MG63 (cell line): ENCODE measurements around the gene KLHL5. TPM values are rescaled to one million over a fixed set of nuclear protein-coding genes. Genes with fewer than 3 reads are reported as not detected.

ENCODE experiments used
- DNase-seq: peaks from one replicate; pipeline ENCODE4 v3.0.0-alpha.2; 2020
- H3K27me3 ChIP-seq: fragments of 250-450 bp; sonication (Bioruptor Pico); 2 replicates; pipeline ENCODE4 v1.5.1; 2020; ENCODE audit warnings: mild to moderate bottlenecking, moderate library complexity
- H3K36me3 ChIP-seq: fragments of 250-450 bp; sonication (Bioruptor Pico); 2 replicates; pipeline ENCODE4 v1.5.1; 2020; ENCODE audit warnings: mild to moderate bottlenecking, moderate library complexity
- H3K4me3 ChIP-seq: fragments of 250-450 bp; sonication (Bioruptor Pico); 2 replicates; pipeline ENCODE4 v1.5.1; 2020; ENCODE audit warnings: mild to moderate bottlenecking, moderate library complexity
- H3K9me3 ChIP-seq: fragments of 250-450 bp; sonication (Bioruptor Pico); 2 replicates; pipeline ENCODE4 v1.5.1; 2020; ENCODE audit warnings: mild to moderate bottlenecking, moderate library complexity
- total RNA-seq: library from RNA; depleted of rRNA; stranded (reverse); fragments of >200 nt; shearing (Covaris generic); gene quantifications from 2 replicates; pipeline ENCODE4 v1.2.3, GENCODE V29; 2014; ENCODE audit warnings: low replicate concordance

Gene KLHL5
- total RNA-seq, 1 experiment from 2014 or later, result 50.8 TPM

- Histone ChIP-seq H3K27me3 (no peaks in the 10 kb centered on the region), H3K9me3 (no peaks in the 10 kb centered on the region), H3K4me3 (no peak overlapping the region), H3K36me3 (no peaks in the 10 kb centered on the region)
- no peak for DNase-seq
Measured at GRCh38 chr4:39063430-39063829, 1.4 kb downstream of the KLHL5 start.

GRCh38 chr4:39066371-39066770, 4.3 kb downstream of the KLHL5 start:
- Histone ChIP-seq H3K4me3 (no peak overlapping the region), H3K9me3 (no peaks in the 10 kb centered on the region; the same call in 1 of the 2 replicates), H3K36me3 (no peaks in the 10 kb centered on the region), H3K27me3 (no peaks in the 10 kb centered on the region)
- no peak for DNase-seq

- Histone ChIP-seq H3K36me3 (no peaks in the 10 kb centered on the region), H3K4me3 (no peak overlapping the region), H3K27me3 (no peaks in the 10 kb centered on the region), H3K9me3 (no peaks in the 10 kb centered on the region; the same call in 1 of the 2 replicates)
- DNase-seq, result no peak
Measured at GRCh38 chr4:39067031-39067430, 5.0 kb downstream of the KLHL5 start.

- no peaks in the 10 kb centered on the region for H3K36me3 ChIP-seq
- no peaks in the 10 kb centered on the region for H3K27me3 ChIP-seq
- no peaks in the 10 kb centered on the region; the same call in 1 of the 2 replicates for H3K9me3 ChIP-seq
- no peak overlapping the region for H3K4me3 ChIP-seq
- DNase-seq, result no peak
Measured at GRCh38 chr4:39067451-39067850, 5.4 kb downstream of the KLHL5 start.

- no peaks in the 10 kb centered on the region for H3K36me3 ChIP-seq
- no peak overlapping the region for H3K4me3 ChIP-seq
- DNase-seq, result no peak
- no peaks in the 10 kb centered on the region; the same call in 1 of the 2 replicates for H3K9me3 ChIP-seq
- no peaks in the 10 kb centered on the region for H3K27me3 ChIP-seq
Measured at GRCh38 chr4:39068907-39069306, 6.9 kb downstream of the KLHL5 start.

DNA sequence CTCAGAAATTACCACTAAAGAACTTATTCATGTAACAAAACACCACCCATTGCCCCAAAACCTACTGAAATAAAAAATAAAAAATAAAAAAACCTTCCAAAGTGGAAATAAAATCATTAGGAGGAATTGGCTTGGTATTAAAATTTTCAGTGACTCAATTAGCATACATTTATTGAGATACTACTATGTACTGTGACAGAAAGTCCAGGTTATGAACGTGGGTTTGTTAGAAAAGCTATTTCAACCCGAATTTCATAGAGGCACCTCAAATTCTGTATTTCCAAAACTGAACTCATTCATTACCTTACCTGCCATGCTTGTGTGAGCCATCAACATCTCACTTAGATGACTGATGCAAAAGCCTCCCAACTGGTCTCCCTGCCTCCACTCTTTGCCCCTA, 16.8 kb downstream of the KLHL5 start:
- no peak overlapping the region for H3K4me3 ChIP-seq
- no peak for DNase-seq
- no peaks in the 10 kb centered on the region for H3K9me3 ChIP-seq
- no peaks in the 10 kb centered on the region for H3K27me3 ChIP-seq
- H3K36me3 ChIP-seq, result peaks cover 3% of the 10 kb centered on the region; the same call in 1 of the 2 replicates

DNA sequence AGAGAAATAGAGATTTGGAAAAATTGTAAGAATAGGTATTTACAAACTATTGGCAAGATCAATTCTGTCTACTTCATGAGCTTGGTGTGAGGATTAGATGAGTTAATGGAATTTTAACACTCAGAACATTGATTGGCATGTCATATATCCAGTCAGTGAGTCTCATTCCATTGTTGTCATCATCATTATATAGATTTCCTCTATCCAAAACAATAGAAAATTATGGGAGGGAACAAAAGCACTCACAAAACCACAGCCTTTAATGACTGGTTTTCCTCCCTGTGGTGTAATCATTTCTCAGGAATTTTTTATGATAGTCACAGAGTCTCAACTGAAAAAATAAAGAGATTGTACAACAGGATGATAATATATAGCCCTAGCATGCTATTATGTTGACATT, 21.1 kb downstream of the KLHL5 start:
- no peak overlapping the region for H3K4me3 ChIP-seq
- no peaks in the 10 kb centered on the region for H3K27me3 ChIP-seq
- H3K9me3 ChIP-seq, result no peaks in the 10 kb centered on the region
- DNase-seq, result no peak
- peaks cover 5% of the 10 kb centered on the region; the same call in 1 of the 2 replicates for H3K36me3 ChIP-seq

DNA sequence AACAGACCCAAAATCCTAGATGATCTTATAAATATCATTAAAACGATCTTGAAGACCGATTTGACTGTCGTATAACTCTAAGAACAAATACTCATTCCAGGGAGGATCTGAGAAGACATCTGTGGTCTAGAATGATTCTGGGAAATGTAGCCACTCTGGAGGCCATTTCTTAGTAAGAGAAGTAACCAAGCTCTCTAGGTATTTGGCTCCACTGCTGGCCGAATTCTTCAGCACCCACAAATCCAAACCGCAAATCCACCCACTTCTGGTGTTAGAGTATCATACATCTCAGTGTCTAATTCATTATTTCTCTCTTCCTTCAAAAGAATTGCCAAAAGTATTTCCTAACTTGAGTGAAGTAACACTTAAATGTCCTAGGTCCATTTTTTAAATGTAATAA, 23.9 kb downstream of the KLHL5 start:
- H3K36me3 ChIP-seq, result peaks cover 7% of the 10 kb centered on the region; the same call in 1 of the 2 replicates
- H3K27me3 ChIP-seq, result no peaks in the 10 kb centered on the region
- DNase-seq, result peak; percentile 74
- no peaks in the 10 kb centered on the region for H3K9me3 ChIP-seq
- no peak overlapping the region for H3K4me3 ChIP-seq

DNA sequence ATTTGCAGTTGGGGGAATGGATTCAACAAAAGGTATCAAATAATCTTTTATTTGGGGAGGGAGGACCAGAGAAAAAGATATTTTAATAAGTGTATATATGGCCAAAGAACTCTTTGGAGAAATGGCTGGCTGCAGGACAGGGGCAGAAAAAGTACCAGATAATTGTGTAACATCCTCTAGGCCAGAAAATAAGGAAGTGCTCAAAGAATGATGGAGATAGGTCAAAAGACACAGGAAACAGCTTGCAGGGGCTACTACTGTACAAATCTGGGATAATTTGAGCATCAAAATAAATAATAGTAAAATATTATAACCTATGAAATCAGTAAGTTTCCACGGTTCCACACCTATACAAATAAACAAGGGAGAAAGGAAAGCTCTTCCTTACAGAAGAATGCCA, 34.8 kb downstream of the KLHL5 start:
- DNase-seq, result no peak
- no peak overlapping the region for H3K4me3 ChIP-seq
- no peaks in the 10 kb centered on the region for H3K27me3 ChIP-seq
- no peaks in the 10 kb centered on the region for H3K9me3 ChIP-seq
- H3K36me3 ChIP-seq, result no peaks in the 10 kb centered on the region

DNA sequence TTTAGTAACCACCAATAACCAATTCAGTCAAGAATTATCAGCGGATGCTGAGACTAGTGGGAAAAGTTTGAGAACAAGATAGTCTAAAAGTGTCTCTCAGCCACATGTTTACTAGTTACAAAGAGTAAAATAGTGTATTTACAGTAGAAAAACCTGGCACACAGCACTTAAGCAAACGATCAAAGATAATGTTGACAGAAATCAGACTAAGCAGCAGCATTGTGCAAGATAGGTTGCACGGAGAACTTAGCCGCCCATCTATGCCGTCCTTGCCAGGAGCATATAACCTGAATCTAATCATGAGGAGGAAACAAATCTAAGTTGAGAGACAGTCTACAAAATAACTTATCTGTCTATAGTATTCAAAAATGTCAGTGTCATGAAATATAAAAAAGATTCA, 35.3 kb downstream of the KLHL5 start:
- DNase-seq, result no peak

GRCh38 chr4:39102297-39102696, 40.3 kb downstream of the KLHL5 start:
- Histone ChIP-seq H3K4me3 (no peak overlapping the region), H3K9me3 (no peaks in the 10 kb centered on the region), H3K27me3 (no peaks in the 10 kb centered on the region), H3K36me3 (peaks cover 3% of the 10 kb centered on the region; the same call in 1 of the 2 replicates)
- no peak for DNase-seq

More for the DNA sequence above, 35.3 kb downstream of the KLHL5 start:
- Histone ChIP-seq H3K27me3 (no peaks in the 10 kb centered on the region), H3K9me3 (no peaks in the 10 kb centered on the region), H3K4me3 (no peak overlapping the region), H3K36me3 (no peaks in the 10 kb centered on the region)

- no peak for DNase-seq
- no peaks in the 10 kb centered on the region for H3K9me3 ChIP-seq
- no peaks in the 10 kb centered on the region for H3K27me3 ChIP-seq
- peaks cover 3% of the 10 kb centered on the region; the same call in 1 of the 2 replicates for H3K36me3 ChIP-seq
- no peak overlapping the region for H3K4me3 ChIP-seq
Measured at GRCh38 chr4:39103291-39103690, 41.3 kb downstream of the KLHL5 start.

GRCh38 chr4:39104255-39104654, 42.2 kb downstream of the KLHL5 start:
- H3K9me3 ChIP-seq, result no peaks in the 10 kb centered on the region
- no peak overlapping the region for H3K4me3 ChIP-seq
- peaks cover 3% of the 10 kb centered on the region; the same call in 1 of the 2 replicates for H3K36me3 ChIP-seq
- DNase-seq, result no peak
- no peaks in the 10 kb centered on the region for H3K27me3 ChIP-seq

GRCh38 chr4:39106011-39106410, 44.0 kb downstream of the KLHL5 start:
- H3K36me3 ChIP-seq, result peaks cover 3% of the 10 kb centered on the region; the same call in 1 of the 2 replicates
- H3K9me3 ChIP-seq, result no peaks in the 10 kb centered on the region
- H3K27me3 ChIP-seq, result no peaks in the 10 kb centered on the region
- no peak for DNase-seq
- H3K4me3 ChIP-seq, result no peak overlapping the region

GRCh38 chr4:39114436-39114835, 52.4 kb downstream of the KLHL5 start:
- H3K4me3 ChIP-seq, result no peak overlapping the region
- peaks cover 7% of the 10 kb centered on the region; the same call in 1 of the 2 replicates for H3K36me3 ChIP-seq
- H3K9me3 ChIP-seq, result no peaks in the 10 kb centered on the region
- DNase-seq, result no peak
- no peaks in the 10 kb centered on the region for H3K27me3 ChIP-seq

- H3K4me3 ChIP-seq, result no peak overlapping the region
- no peaks in the 10 kb centered on the region for H3K9me3 ChIP-seq
- no peak for DNase-seq
- no peaks in the 10 kb centered on the region for H3K27me3 ChIP-seq
- H3K36me3 ChIP-seq, result peaks cover 6% of the 10 kb centered on the region
Measured at GRCh38 chr4:39118034-39118658, 56.1 kb downstream of the KLHL5 start.

GRCh38 chr4:39120418-39120817, 58.4 kb downstream of the KLHL5 start:
- Histone ChIP-seq H3K36me3 (peaks cover 3% of the 10 kb centered on the region), H3K9me3 (no peaks in the 10 kb centered on the region), H3K27me3 (no peaks in the 10 kb centered on the region), H3K4me3 (no peak overlapping the region)
- DNase-seq, result no peak

DNA sequence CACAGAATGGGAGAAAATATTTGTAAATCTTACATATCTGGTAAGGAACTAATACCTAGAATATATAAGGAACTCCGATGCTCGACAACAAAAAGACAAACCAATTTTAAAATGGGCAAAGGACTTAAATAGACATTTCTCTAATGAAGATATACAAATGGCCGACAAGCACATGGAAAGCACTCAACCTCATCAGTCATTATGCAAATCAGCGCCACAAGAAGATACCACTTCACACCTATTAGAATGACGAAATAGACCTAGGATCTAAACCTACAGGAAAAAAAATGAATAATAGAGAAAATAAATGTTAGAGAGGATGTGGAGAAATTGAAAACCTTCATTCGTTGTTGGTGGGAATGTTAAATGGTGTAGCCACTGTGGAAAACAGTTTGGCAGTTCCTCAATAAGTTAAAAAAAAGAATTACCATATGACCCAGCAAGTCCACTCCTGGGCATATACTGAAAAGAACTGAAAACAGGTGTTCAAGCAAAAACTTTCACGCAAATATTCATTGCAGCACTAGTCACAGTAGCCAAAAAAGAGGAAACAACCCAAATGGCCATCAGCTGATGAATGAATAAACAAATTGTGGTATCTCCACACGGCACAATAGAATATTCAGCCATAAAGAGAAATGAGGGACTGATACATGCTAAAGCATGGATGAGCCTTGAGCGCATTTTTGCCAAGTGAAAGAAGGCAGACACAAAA, 63.0 kb downstream of the KLHL5 start:
- DNase-seq, result no peak
- Histone ChIP-seq H3K9me3 (no peaks in the 10 kb centered on the region), H3K4me3 (no peak overlapping the region), H3K27me3 (no peaks in the 10 kb centered on the region), H3K36me3 (no peaks in the 10 kb centered on the region; the same call in 1 of the 2 replicates)
